GM10248 (cell line): ENCODE measurements around the gene CCT6B.

Experiments used
- CTCF ChIA-PET: fragments of 300-600 bp; sonication (Branson Sonifier 250); formaldehyde crosslinking; extraction: SDS; loops from one replicate; lab custom pipeline; 2021; ENCODE audit warnings: antibody characterized with exemption; lab: Yijun Ruan, JAX
- POLR2A ChIA-PET: fragments of 350-650 bp; sonication (Branson Sonifier 250); formaldehyde crosslinking; extraction: SDS; loops from one replicate; lab custom pipeline; 2020; ENCODE audit warnings: antibody characterized with exemption; lab: Yijun Ruan, JAX
- DNase-seq: peaks from one replicate; pipeline ENCODE4 v3.0.0; 2012; ENCODE audit errors: extremely low spot score
- TF ChIP-seq, protein P1 (sequence below): IDR thresholded peaks from 2 replicates; pipeline ENCODE4 v1.5.1; 2012; ENCODE audit warnings: mild to moderate bottlenecking, low read depth; ENCODE audit errors: extremely low read depth, missing control alignments, control extremely low read depth

The CCT6B gene

DNA sequence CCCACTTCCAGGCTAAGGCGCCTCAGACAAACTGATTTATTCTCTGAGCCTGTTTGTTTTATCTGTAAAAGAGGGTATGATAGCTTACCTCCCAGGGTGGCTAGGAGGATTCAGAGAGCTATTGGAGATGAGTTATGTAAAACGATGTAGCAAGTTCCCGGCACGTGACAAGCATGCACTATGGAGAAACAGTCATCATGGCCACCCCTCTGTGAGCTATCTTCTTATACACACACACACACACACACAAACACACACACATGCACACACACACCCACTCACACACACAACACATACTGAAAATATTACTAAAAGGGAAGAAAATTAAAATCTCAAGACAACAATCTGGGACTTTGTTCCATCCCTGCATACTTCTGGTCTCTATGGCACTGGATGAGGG lies 66.3 kb downstream of the CCT6B start:
- CTCF ChIA-PET = interaction anchor here (1.4 kb wide), 1 partner anchor 23 kb away, joined by 3 read pairs; no protein-coding TSS in a partner anchor
- POLR2A ChIA-PET = no interaction called here
- no peak for DNase-seq
- TF ChIP-seq, protein P1, sequence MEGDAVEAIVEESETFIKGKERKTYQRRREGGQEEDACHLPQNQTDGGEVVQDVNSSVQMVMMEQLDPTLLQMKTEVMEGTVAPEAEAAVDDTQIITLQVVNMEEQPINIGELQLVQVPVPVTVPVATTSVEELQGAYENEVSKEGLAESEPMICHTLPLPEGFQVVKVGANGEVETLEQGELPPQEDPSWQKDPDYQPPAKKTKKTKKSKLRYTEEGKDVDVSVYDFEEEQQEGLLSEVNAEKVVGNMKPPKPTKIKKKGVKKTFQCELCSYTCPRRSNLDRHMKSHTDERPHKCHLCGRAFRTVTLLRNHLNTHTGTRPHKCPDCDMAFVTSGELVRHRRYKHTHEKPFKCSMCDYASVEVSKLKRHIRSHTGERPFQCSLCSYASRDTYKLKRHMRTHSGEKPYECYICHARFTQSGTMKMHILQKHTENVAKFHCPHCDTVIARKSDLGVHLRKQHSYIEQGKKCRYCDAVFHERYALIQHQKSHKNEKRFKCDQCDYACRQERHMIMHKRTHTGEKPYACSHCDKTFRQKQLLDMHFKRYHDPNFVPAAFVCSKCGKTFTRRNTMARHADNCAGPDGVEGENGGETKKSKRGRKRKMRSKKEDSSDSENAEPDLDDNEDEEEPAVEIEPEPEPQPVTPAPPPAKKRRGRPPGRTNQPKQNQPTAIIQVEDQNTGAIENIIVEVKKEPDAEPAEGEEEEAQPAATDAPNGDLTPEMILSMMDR = no peak

DNA sequence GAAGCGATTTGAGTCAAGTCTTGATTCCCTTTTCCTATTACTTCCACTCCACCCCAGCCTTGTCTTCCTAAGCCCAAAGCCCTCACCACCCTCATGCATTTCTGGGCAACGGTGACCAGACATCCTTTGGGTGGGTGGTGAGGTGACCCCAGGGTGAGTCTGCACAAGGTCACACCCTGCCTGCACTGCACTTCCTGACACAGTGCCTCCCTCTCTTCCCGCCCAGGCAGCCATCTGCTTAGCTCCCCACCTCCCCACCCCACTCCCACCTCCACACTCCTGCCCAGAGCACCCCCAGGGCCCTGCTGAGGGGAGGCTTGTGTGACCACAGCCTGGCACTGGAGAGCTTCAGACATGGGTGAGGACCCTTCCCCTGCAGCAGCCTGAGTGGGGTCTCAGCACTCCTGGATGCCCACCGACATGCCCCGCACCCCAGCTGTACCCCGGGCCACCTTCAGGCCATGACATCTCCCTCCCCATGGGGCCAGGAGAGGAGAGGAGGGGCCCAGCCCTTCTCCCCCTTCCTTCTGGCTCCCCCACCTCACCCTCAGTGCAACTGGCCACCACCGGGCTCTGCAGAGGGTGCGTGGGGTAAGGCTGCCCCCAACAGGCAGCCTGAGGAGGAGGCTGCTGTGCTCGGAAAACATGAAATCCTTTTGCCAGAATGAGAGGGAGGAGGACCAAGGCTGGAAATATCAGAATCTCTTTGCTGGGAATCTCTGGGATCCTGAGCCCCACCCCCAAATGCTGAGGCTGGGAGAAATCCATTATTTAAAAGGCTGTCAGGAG lies 68.6 kb downstream of the CCT6B start:
- ChIA-PET POLR2A (no interaction called here), CTCF (no interaction called here)
- TF ChIP-seq, protein P1 = peak; percentile 28
- no peak for DNase-seq

DNA sequence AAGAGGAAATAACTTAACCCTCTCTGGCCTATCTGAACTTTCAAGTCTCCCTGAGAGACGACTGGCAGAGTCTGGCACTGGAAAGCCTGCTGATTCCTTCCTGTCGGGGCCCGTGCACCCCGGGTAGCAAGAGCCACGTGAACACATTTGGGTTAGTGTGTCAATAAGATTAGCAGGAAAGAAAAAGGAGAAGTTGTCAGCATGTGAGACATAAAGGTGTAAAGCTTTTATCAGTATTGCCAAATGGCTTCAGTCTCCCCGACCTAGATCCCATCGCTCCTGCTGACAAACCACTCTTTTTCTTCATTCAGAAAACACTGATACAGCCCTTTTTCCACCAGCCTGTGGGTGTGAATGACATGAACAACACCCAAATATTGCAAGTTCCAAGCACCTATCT lies 74.4 kb downstream of the CCT6B start:
- TF ChIP-seq, protein P1 = no peak
- no peak for DNase-seq
- POLR2A ChIA-PET = no interaction called here
- CTCF ChIA-PET = interaction anchor here (1.8 kb wide), 1 partner anchor 860 kb away, joined by 3 read pairs; no protein-coding TSS in a partner anchor

DNA sequence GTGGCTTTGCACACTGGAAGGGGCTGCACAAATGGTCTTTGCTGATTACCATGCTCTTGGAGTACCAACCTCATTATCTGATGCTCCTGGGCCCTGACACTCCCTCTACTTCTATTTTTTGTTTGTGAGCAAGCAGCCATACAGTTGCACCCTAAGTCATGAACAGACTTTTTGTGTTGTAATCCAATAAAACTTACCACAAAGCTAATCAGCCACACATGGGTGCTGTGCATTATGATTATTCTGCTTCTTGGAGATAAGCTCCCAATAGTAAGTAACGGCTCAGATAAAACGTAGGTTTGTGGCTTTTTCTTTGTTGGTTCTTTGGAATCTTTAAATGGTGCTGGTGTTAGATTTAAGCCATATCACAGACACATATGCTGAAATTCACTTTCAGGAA lies 76.2 kb downstream of the CCT6B start:
- DNase-seq = no peak
- ChIA-PET POLR2A (interaction anchor here (0.7 kb wide), 1 partner anchor 14 kb away, joined by 3 read pairs; no protein-coding TSS in a partner anchor), CTCF (no interaction called here)
- TF ChIP-seq, protein P1 = no peak

DNA sequence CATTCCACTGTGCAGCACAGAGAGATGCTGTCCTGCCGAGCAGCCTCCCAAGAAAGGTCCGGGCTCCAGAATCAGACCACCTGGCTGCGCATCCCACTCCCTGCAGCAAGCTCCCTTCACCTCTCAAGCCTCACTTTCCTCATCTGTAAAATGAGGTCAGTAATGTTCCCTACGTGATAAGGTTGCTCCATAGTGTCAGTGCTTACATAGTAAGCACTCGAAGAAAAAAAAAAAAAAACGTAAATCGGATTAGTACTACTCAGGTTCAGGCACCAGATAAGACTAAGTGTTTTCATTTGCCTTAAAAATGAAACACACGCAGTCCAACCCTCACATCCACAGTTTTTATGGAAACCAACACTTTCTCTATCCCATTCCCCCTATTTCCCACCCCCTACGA lies 76.7 kb downstream of the CCT6B start:
- no peak for DNase-seq
- ChIA-PET CTCF (no interaction called here), POLR2A (interaction anchor here (0.7 kb wide), 1 partner anchor 13 kb away, joined by 3 read pairs; no protein-coding TSS in a partner anchor)
- TF ChIP-seq, protein P1 = no peak

DNA sequence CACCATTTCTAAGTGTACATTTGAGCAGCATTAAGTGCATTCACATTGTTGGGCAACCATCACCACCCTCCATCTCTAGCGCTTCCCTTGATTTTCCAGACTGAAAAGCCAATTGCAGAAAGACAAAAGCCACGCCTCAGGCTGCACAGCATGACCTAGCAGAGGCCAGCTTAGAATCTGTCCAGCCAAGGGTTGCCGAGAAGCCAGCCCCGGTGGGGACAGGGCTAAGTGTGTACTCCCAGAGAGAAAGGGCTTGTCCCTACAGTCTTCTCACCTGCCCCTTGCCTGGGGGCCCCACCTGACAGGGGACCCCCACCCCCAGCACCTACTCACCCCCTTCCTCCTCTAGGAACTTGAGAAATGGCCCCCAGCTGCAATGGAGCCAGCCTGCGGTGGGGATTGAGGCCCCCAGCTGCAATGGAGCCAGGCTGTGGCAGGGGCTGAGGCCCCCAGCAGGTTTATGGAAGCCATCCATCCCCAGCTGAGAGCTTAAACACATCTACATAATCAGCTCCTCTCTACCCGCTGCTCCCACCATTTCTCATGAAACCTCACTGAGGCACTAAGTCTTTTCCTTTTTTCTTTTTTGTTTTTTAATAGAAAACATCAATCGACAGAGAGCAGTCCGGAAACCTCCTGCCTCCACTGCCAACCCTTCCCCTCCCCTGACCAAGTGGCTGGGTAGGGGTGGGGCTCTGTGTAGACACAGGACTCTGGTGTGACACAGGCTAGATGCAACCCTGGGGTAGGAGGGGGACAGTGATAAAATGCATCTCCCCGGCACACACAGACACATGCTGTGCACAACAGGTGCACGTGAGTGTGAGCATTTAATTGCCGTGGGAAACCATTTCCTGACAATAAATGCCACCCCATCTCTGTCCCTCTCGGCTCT lies 77.9 kb downstream of the CCT6B start:
- ChIA-PET POLR2A (no interaction called here), CTCF (no interaction called here)
- no peak for DNase-seq
- TF ChIP-seq, protein P1 = no peak
